Jurkat, Clone E6-1 (cell line): ENCODE results near the gene SLC35B3. TPM values are rescaled to one million over a fixed set of nuclear protein-coding genes. Genes with fewer than 3 reads are reported as not detected.
"Not testable (repeated sequence)": the region's sequence is repeated elsewhere in the genome, so short reads cannot be mapped to it uniquely, and the experiment has no call there.

Experiments
- DNase-seq: peaks from one replicate; pipeline ENCODE4 v3.0.0-alpha.2; 2011; ENCODE audit warnings: low read depth, low spot score
- H3K4me3 ChIP-seq: 2 replicates; pipeline ENCODE4 v1.5.1; 2011; ENCODE audit warnings: mild to moderate bottlenecking, low read length, control low read depth, moderate library complexity
- polyA plus RNA-seq: library from polyadenylated mRNA; unstranded; fragments of >200 nt; gene quantifications from one replicate; pipeline ENCODE4 v1.2.1, GENCODE V29; 2012; ENCODE audit warnings: missing spikeins; ENCODE audit not compliant: insufficient read length, insufficient read depth

The SLC35B3 gene
- polyA plus RNA-seq = 11.1 TPM

DNA sequence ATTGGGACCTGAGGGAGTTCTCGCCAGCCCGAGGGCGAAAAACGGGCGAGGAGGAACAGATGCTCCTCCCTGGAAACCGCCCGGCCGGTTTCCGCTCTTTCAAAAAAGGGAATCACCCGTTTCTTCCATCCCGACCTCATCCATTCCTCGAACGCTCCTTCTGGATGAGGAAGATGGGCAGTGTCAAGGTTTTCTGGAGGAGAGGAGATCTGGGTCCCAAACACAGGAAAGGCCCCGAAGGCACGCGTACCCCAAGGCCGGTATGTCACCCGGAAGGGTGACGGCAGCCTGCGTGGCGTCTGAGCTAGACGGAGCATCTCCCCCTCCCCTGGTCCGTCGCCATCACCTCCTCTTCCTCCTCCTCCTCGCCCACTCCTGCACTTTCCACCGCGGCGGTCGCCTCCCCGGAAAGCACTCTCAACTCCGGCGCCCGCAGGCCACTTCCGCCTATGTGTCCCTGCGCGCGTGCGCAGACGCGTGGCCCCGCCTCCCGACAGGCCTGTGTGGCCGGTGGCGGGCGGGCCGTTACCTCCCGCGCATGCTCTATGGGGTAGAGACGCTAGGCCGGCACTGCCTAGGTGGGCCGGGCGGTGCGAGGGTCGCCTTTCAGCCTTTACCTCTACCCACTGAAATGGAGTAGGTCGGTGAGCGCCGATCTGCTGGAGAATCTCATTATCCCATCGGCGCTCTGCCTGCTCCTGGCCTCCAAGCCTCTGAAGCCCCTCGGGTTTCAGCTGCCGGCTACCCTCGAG, at the start of gene SLC35B3:
Gene SLC35B3 (minus strand): TSS at position 453 of the 752 bp plus-strand sequence.
- peak within 1 kb of the TSS; percentile 95 for H3K4me3 ChIP-seq
- peak; percentile 83 for DNase-seq

DNA sequence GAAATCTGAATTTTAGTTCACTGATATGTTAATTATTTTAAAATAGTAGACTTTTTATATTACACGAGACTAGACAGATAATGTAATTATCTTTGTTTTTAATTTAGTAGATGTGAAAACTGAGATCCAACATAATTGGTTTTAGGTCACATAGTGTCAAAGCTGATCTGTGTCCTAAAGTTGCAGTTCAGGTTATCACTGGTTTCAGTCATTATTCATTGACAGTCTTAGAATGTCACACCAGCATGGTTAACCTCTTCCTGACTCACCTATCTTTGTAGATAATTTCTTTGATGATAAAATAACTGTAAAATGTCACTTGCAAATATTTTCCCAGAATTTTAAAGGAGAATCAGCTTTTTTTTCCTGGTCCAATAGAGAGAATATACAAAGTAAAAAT, 48.3 kb upstream of the SLC35B3 start:
- no peak overlapping the region for H3K4me3 ChIP-seq
- DNase-seq = no peak

DNA sequence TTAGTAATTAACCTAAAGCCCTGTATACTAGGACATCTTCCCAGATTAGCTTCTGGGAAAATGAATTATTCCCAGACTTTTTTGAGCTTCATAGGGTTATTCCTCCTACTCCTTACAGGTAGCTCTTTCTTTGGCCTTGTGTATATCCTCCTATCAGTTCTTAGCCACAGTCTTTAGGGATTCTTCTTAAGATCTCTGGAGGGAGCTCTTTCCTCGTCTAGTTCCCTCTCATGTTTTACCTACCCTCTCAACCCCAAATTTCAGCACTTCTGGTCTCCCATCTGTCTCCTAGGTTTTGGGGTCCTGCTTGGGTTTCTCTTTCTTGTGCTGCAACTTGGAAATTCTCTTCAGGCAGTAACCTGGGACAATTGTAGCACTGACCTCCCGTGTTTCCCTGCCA, 46.4 kb upstream of the SLC35B3 start:
- no peak for DNase-seq
- no peak overlapping the region for H3K4me3 ChIP-seq

DNA sequence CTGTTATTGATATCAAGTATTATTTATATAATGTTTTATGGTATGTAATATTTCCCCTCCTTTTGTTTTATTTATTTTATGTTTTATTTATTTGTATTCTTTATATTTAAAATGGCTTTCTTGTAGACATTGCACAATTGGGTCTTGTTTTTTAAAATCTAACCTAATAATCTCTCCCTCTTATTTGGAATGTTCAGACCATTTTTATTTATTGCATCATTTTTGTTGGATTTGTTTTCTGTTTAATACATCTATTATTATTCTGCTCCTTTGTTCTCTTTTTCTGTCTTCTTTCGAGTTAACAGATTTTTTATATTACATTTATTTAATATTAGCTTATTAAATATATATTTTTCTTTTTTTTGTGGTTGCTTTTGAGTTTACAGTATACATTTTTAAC, 43.1 kb upstream of the SLC35B3 start:
- H3K4me3 ChIP-seq = no peak overlapping the region

DNA sequence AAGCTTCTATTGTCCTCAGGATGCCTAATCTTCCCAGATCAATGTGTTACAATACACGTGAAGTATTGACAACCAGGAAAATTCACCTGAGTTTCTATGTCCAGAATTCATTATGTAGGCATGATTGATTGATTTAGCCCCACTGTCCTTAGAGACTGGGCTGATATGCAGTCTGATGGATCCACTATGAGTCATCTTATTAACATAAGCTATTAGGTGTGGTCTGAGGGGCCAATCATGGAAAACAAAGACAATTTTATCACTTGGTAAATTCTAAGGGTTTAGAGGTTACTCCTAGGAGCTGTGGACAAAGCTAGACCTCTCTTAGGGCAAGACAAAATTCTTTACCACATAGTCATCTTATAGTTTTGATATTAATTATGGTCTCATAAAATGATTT, 41.3 kb upstream of the SLC35B3 start:
- H3K4me3 ChIP-seq = no peak overlapping the region
- DNase-seq = no peak

More for the DNA sequence above, 43.1 kb upstream of the SLC35B3 start:
- DNase-seq = no peak

DNA sequence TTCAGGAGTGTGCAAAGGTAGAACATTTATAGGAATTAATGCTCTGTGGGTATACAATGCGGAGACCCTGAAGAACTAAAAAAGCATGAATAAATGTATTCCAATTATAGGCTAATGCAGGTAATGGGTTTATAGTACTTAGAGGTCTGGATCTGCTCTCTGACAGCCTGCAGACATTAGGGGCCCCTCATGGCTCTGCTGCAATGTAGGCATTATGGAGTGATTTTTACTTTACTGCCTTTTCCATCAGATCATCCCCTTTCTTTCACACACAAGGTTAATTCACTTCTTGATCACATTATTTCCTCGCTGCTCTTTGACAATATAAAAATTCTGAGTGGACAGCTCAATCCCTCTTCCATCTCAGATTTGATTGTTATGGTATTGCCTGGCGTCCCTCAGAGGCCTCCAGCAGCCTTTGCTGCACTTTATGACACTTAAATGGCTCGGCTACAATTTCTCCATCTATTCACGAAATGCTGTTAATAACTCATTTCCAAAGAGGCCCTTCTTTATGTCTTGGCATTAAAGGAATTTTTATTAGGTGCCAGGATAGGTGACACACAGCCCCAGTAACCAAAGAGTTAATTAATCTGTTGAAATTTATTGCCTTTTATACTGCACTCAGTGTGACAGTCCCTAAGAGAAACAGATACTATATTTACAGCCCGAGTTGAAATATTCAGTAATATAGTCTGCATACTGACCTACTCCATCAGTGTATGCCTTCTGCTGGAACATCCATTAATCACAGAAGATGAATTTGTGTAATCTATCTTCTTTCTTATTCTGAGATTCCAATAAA, 33.4 kb upstream of the SLC35B3 start:
- DNase-seq = no peak
- no peak overlapping the region for H3K4me3 ChIP-seq

DNA sequence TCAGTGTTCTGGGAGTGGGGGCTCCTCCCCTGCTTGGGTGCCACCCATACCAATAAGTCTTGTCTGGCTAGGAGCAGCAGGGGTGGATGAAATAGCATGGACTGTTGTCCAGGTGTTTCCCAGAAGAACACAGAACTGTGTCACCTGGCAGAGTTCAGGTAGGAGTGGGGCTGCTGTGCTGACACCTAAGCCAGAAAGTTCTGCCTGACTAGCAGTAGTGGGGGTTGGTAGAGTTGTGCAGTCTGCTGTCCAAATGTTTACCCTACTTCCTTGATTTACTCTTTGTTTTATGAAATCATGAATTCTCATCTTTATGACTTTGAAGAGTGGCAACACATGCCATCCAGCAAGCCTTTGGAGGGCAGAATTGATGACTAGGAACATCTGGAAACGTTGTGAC, 27.3 kb upstream of the SLC35B3 start:
- no peak overlapping the region for H3K4me3 ChIP-seq
- DNase-seq = no peak

DNA sequence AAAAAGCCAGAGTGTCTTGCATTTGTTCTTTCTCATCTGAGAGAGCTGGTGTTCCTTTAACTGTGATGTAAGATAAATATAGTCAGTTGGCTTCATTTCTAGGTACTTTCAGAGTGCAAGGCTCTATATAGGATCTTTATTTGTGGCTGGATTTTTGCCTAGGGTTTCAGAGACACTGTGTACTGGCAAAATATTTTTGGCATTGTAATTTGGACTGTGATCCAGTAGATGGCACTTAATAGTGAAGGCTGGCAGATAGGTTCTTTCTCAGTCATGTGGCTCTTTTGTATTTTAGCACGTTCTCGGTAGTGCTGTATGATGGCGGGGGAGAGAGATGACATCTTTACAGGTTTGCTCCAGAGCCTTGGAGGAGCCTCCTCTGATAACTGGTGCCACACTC, 26.8 kb upstream of the SLC35B3 start:
- no peak overlapping the region for H3K4me3 ChIP-seq
- DNase-seq = peak; percentile 12

DNA sequence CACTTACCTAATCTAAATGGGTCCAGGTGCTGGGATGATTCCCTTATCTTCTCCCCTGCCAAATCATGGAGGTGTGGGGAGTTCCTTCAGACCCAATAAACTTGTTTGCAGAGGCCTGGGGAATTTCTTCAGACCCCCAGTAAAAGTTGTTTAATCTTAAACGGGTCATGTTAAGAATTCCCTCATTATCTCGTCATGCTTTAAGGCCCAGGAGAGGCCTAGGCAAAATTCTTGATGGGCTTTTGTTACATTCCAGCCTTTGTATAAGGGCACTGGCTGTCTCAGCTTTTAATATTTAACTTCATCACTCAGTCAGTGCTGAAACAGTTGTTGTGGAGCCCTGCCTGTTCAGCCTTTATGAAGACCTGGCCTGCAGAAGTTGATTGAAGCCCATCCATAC, 11.0 kb upstream of the SLC35B3 start:
- H3K4me3 ChIP-seq = no peak overlapping the region
- DNase-seq = no peak

DNA sequence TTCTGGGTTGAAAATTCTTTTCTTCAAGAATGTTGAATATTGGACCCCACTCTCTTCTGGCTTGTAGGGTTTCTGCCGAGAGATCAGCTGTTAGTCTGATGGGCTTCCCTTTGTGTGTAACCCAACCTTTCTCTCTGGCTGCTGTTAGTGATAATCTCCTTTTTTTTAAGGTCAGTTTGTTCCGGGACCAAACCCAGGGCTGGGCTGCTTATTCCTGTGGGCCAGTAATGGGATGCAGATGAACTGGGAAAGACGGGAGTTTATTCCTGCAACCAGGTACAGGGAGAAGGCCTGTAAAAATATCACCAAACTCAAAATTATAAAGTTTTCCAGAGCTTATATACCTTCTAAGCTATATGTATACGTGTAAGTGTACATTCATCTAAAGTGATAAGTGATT, 10.6 kb upstream of the SLC35B3 start:
- H3K4me3 ChIP-seq, DNase-seq: not testable (repeated sequence)

DNA sequence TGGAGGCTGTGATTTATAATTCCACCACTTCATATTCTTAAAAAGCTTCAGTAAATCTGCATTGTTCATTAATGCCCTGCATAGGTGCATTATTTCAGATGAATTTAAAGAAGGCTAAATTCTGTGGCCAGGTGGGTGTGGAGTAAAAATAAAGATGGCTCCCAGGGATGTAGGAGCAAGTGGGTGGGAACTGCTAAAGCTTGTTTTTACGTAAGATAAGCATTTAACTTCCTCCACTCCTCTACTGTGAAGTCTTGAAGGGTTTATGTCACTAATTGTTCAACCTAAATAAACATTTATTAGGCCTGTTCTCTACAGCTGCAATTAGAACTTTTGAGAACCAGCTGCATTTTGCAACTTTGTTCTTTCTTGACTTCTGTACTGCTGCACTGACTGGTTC, 6.8 kb upstream of the SLC35B3 start:
- DNase-seq = no peak
- H3K4me3 ChIP-seq = no peak overlapping the region

DNA sequence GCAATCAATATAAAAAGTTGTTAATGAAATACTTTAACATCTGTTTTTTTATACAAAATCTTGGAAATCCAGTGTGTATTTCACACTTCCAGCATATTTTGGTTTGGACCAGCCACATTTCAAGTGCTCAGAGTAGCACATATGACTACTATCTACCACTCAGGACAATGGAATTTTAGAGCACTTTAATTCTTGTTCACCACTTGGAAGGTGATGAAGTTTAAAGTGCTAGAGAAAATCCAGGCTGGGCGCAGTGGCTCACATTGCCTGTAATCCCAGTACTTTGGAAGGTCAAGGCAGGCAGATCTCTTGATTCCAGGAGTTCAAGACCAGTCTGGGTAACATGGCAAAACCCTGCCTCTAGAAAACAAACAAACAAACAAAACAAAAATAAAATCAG, 6.1 kb upstream of the SLC35B3 start:
- no peak overlapping the region for H3K4me3 ChIP-seq
- no peak for DNase-seq

DNA sequence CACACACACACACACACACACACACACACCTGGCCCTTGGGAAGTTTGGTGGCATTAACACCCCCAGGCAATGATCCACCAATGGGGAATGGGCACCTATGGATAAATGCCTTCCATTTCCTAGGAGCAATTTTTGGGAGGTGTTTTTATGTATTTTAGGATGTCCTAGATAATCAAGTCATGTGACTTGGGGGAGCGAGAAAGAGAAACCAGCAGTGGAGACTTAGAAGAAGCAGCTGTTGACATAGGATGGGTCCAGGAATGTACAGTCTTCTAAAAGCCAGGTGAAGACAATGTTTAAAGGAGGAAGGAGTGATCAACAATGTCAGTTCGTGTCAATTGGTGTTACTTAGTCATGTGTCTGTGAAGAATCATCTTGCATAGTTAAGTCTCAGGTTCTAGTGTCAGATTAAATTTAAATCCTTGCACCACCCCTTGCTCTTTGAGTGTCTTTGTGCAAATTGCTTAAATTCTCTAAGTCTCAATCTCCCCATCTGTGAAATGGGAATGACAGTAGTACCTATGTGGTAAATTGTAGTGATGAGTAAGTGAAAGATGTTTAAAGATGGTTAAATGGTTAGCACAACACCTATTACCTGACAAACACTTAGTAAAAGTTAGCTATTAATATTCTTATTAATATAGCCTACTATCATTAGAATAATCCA, 4.4 kb upstream of the SLC35B3 start:
- no peak for DNase-seq
- H3K4me3 ChIP-seq = no peak overlapping the region

DNA sequence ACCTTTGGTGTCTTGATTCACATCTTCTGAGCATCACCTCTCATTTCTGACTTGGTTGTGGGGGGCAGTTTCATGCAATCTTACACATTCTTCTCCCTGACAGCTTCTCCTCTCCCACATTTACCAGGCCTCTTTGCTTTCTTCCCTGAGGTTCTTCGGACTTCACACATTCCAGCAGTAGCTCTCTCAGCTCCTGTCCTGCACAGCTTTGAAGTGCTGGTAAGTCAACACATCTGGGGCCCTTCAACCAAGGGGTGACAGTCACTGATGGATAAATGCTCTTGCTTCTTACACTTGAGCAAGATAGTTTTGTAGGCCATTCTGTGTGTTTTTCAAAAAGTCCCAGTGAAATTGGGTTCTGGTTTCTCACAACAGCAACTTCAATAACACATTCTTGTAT, 2.5 kb upstream of the SLC35B3 start:
- H3K4me3 ChIP-seq = no peak overlapping the region
- DNase-seq = no peak

DNA sequence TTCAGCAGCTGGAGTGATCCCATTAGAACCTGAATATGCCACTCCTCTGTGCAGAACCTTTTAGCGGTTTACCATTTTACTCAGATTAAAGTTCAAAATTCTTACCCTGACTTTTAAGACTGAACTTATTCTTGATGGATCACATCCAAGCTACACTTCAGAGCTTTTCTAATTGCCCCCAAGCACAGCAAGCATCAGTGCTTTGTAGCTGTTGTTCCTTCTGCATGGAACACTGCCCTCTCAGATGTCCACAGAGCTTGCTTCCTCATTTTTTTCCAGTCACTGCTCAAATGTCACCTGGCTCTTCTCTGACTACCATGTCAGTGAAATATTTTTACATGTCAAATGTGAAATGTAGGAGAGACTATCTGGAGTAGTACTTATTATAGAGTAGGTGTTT, 1.6 kb upstream of the SLC35B3 start:
- no peak for DNase-seq
- no peak overlapping the region for H3K4me3 ChIP-seq

DNA sequence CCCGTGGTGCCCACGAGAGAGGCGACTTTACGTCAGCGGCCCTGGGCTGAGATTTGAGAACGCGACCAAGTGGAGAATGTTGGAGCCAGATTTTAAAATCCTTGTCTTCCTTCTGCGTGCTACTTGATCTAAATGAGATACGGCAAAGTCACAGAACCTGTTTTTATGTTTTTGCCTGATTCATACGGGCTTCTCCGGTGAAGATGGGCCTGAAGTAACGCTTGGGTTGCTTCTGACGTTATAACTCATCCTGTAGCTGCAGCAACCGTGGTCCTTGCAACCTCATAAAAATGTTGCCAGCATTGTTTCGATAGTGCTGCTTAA, 462 bp upstream of the SLC35B3 start:
- H3K4me3 ChIP-seq = peak overlapping the region; percentile 95
- no peak for DNase-seq

DNA sequence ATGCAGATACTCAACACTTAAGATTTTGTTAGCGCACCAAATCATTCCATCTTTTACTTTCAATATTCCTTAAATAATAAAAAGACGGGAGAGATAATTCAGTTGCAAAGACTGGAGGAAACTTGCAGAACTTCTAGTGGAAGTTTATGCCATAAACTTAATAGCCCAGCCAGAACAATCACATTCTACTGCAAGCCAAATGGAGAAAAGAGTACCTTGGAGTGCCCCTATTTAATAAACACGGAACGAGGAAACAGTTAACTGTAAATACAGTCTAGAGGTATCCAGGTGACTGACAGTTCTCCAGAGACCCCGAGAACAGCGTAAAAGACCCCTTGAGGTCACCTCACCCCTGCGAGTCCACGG, 635 bp downstream of the SLC35B3 start:
- DNase-seq = no peak
- peak overlapping the region; percentile 95 for H3K4me3 ChIP-seq

DNA sequence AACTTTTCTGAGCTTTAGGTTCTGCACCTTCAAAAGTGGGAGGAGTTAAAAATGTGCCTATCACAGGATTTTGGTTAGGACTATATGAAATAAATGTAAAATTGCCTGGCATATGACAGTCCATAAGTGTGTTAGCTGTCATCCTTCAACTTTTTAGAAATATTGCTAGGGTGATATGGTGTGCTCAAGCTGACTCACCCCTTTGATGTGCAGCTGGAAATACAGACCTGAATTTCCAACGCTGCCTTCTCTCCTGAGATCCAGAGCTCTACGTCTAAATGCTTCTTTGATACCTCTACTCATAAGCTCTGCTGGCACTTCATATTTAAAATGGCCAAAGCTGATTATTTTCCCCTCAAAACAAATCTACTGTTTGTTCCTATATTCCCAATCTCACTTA, 2.7 kb downstream of the SLC35B3 start:
- H3K4me3 ChIP-seq = no peak overlapping the region

DNA sequence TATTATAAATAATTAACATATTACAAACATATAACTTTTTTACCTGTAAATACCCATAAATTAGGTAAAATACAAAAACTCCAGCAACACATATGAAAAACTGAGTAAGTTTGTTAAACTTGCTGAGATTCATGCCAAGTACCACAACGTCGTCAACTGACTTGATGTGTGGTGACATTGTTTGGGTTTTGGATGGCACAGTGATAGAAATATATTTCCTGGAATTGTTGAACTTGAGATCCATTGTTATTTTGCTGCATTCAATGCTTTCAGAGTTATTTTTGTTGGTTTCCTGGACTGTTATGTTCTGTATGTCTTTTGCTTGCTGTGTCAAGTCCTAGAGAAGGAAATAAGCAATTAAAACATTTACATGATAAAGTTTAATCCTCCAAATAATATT, 5.5 kb downstream of the SLC35B3 start:
- H3K4me3 ChIP-seq = no peak overlapping the region
- no peak for DNase-seq

More for the DNA sequence above, 2.7 kb downstream of the SLC35B3 start:
- DNase-seq = no peak

DNA sequence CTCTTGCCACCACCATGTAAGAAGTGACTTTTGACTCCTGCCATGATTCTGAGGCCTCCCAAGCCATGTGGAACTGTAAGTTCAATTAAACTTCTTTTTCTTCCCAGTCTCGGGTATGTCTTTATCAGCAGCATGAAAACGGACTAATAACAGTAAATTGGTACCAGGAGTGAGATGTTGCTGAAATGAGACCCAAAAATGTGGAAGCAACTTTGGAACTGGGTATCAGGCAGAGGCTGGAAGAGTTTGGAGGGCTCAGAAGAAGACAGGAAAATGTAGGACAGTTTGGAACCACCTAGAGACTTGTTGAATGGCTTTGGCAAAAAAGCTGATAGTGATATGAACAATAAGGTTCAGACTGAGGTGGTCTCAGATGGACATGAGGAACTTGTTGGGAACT, 8.8 kb downstream of the SLC35B3 start:
- H3K4me3 ChIP-seq, DNase-seq: not testable (repeated sequence)
